Epithelial cell of proximal tubule (primary cell): ENCODE data around the gene ZNF777. TPM values are rescaled to one million over a fixed set of nuclear protein-coding genes. Genes with fewer than 3 reads are reported as not detected.

Experiments used
- DNase-seq: peaks from one replicate; pipeline ENCODE4 v3.0.0-alpha.2; 2011; ENCODE audit warnings: low read depth
- H3K4me3 ChIP-seq: 2 replicates; pipeline ENCODE4 v1.5.1; 2011; ENCODE audit warnings: low read depth, mild to moderate bottlenecking, low read length
- total RNA-seq: library from RNA; depleted of rRNA; stranded (reverse); fragments of >200 nt; gene quantifications from 2 replicates; pipeline ENCODE4 v1.2.3, GENCODE V29; 2015
- TF ChIP-seq, protein P1 (sequence below): conservative IDR thresholded peaks from 2 replicates; pipeline ENCODE4 v1.5.1; 2012; ENCODE audit warnings: low read depth, mild to moderate bottlenecking, low read length

Gene ZNF777
- total RNA-seq, 1 donor from 2014 or later, result 9.1 TPM

DNA sequence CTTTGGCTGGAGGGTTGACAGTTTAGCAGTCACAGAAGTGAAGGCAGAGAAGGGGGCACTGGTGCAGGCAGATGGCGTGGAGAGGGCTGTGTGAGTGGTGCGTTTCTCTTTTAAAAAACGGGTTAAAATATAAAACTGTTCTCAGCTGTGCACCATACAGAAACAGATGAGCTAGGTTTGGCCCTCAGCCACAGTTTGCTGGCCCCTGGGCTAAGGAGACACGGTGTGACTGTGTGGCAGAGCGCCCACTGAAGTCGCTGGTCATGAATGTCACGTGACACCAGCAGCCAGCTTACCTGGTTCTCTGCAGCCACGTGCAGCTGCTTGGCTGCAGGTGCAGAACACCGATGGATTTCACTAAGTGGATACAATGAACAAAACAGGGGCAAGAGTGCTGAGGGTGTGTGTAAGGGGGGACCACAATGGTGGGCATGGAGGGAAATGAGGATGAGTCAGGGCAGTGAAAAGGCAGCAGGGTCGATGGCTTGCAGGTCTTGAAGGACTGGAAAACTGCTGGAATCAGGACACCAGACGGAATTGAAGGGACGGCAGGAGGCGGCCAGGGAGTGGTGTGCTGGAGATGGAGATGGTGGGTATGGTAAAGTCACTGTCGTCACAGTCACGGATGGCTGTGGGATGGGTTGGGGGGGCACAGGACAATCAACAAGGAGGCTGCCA lies 29.4 kb upstream of the ZNF777 start:
- DNase-seq, result no peak
- TF ChIP-seq, protein P1, sequence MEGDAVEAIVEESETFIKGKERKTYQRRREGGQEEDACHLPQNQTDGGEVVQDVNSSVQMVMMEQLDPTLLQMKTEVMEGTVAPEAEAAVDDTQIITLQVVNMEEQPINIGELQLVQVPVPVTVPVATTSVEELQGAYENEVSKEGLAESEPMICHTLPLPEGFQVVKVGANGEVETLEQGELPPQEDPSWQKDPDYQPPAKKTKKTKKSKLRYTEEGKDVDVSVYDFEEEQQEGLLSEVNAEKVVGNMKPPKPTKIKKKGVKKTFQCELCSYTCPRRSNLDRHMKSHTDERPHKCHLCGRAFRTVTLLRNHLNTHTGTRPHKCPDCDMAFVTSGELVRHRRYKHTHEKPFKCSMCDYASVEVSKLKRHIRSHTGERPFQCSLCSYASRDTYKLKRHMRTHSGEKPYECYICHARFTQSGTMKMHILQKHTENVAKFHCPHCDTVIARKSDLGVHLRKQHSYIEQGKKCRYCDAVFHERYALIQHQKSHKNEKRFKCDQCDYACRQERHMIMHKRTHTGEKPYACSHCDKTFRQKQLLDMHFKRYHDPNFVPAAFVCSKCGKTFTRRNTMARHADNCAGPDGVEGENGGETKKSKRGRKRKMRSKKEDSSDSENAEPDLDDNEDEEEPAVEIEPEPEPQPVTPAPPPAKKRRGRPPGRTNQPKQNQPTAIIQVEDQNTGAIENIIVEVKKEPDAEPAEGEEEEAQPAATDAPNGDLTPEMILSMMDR, result no peak
- no peak overlapping the region for H3K4me3 ChIP-seq

DNA sequence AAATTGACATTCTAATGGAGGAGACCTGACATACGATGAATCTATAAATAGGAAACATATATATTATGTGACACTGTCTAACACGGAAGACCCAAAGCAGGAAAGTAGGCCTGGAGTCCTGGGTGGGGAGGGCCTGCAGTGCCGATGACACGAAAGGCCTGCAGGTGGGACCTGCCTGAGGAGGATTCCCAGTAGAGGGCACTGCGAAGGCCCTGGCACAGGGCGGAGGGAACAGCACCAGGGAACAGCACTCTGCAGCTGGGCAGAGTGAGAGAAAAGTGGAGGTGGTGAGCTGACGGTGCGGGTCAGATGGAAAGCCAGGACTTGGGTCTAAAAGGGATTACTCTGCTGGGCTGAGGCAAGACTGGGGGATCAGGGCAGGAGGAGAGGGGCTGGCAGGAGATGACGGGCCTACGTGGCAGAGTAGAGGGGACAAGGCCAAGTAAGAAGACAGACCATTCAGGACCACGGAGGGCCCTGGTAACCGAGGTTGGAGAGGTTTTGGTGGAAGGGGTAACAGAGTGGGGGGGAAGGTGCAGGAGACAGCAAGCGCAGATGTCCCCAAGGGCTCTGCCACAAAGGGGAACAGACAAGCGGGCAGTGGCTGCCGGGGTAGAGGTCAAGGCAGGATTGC lies 28.6 kb upstream of the ZNF777 start:
- DNase-seq, result no peak
- no peak overlapping the region for H3K4me3 ChIP-seq
- TF ChIP-seq, protein P1, result peak; percentile 45

DNA sequence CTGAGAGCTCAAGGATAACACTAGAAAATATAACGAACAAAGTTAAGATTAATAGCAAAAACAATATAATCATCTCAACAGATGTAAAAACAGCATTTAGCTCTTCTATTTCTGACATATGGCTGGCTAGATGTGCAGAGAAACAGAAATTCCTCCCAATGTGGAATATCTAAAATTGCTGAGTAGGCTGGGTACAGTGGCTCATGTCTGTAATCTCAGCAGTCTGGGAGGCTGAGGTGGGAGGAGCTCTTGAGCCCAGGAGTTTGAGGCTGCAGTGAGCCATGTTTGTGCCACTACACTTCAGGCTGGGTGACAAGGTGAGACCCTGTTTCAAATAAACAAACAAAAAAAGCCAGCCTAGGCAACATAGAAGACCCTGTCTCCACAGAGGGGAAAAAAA lies 18.7 kb upstream of the ZNF777 start:
- TF ChIP-seq, protein P1, result no peak
- H3K4me3 ChIP-seq, result no peak overlapping the region
- no peak for DNase-seq

DNA sequence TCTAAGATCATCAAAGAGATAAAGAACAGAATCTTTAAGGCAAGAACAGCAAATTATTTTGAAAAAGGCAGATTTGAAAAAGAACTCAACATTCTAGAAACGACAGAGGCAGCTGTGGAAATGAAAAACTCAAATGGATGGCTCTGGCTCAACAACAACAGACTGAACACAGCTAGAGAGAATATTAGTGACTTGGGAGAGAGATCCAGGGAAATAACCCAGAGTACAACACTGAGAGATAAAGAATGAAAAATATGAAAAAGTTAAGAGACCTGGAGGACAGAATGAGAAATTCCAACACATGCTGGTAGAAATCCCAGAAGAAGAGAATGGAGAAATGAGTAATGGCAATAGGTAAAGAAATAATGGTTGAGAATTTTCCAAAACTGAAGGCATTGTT lies 17.9 kb upstream of the ZNF777 start:
- TF ChIP-seq, protein P1, result no peak
- H3K4me3 ChIP-seq, result no peak overlapping the region
- DNase-seq, result no peak

DNA sequence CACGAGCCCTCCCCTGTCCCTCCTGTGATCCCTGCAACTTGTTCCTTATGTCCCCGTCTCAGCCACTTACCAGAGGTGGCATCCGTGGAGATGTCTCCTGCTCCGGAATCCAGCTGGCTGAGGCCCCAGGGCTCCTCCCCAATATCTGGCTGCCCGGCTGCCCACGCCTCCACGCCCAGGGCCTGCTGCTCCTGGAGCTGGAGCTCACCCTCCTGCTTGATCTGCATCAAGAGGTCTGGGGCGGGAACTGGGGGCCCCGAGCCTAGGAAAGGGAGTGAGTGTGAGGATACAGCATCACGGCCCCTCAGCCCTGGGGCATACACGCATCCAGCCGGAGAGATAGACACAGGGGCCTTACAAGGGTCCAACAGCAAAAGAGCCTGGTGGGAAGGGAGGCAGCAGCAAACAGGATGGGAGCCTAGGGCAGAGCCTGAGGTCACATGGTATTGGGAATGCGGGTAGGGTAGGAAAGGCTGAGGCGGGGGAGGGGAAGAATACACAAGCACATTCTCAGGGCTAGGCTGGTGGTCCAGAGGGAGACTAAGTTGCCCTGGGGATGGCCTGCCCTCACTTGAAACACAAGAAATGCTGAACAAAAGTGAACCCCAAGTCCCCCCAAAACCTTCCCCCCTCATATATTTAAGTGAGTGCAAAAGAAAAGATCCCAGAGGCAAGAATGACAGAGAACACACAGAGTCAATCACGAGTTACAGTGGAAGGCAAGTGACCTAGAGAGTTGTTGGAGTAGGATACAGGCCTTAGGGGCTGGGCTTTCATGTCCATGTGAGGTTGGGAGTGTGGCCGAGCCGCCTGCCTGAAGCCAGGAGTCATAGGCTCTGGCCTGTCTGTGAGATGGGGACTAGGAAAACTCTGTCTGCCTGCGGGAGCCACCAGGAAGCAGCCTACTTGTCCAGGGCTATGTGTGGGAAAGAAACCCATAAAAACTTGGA lies 16.9 kb upstream of the ZNF777 start:
- TF ChIP-seq, protein P1, result no peak

DNA sequence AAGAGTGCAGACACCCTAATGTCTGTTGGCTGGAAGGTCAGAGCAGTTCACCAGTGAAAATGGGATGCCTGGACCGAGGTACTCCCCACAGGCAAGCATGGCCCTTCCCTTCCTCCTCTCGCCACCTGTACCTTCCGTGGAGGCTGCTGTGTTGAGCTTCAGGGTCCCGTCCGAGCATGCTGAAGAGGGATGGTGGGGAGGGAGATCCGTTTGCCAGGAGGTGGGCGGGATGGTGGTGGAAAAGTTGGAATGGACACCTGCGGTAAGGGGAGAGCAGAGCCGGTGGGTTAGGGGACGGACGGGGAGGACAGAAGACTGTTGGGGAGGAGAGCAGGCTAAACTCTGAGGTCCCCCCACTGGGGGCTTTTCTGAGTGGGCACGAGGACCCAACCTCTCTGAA lies 15.9 kb upstream of the ZNF777 start:
- TF ChIP-seq, protein P1, result no peak
- no peak for DNase-seq
- no peak overlapping the region for H3K4me3 ChIP-seq

More for the DNA sequence above, 16.9 kb upstream of the ZNF777 start:
- no peak for DNase-seq
- H3K4me3 ChIP-seq, result no peak overlapping the region
